HL-60 (cell line): ENCODE data around the gene LY6G5B.

Source experiments
- DNase-seq, 2 experiments: peaks; one replicate each; pipeline ENCODE4 v3.0.0-alpha.2; 2010 to 2020; ENCODE audit warnings: low read depth in 1 of 2, low spot score in 1 of 2
- H3K27ac ChIP-seq: fragments of 250-450 bp; sonication (Bioruptor Pico); replicated peaks from 2 replicates; pipeline ENCODE4 v1.5.1; 2020; ENCODE audit warnings: mild to moderate bottlenecking, moderate library complexity
- H3K27me3 ChIP-seq: fragments of 250-450 bp; sonication (Bioruptor Pico); 2 replicates; pipeline ENCODE4 v1.5.1; 2021; ENCODE audit warnings: mild to moderate bottlenecking, moderate library complexity; ENCODE audit not compliant: insufficient read depth, poor library complexity, severe bottlenecking
- H3K4me3 ChIP-seq: replicated peaks from 2 replicates; pipeline ENCODE4 v1.5.1; 2011; ENCODE audit warnings: mild to moderate bottlenecking, control low read depth, low read length; ENCODE audit not compliant: insufficient read depth
- GABPA ChIP-seq: IDR thresholded peaks from 2 replicates; pipeline ENCODE4 v1.6.1; 2012; ENCODE audit warnings: low read depth
- POLR2AphosphoS5 ChIP-seq: IDR thresholded peaks from 2 replicates; pipeline ENCODE4 v1.6.1; 2012; ENCODE audit warnings: low read depth
- SPI1 ChIP-seq: IDR thresholded peaks from 2 replicates; pipeline ENCODE4 v1.6.1; 2012; ENCODE audit warnings: low read depth, mild to moderate bottlenecking, borderline replicate concordance
- TF ChIP-seq, protein P1 (sequence below): IDR thresholded peaks from one replicate; pipeline ENCODE4 v1.5.1; 2011; ENCODE audit warnings: low read length, control low read depth, inconsistent platforms; ENCODE audit not compliant: insufficient read depth
- TF ChIP-seq, protein P2 (sequence below): IDR thresholded peaks from 2 replicates; pipeline ENCODE4 v1.6.1; 2012; ENCODE audit warnings: low read depth; ENCODE audit not compliant: insufficient replicate concordance

LY6G5B gene

DNA sequence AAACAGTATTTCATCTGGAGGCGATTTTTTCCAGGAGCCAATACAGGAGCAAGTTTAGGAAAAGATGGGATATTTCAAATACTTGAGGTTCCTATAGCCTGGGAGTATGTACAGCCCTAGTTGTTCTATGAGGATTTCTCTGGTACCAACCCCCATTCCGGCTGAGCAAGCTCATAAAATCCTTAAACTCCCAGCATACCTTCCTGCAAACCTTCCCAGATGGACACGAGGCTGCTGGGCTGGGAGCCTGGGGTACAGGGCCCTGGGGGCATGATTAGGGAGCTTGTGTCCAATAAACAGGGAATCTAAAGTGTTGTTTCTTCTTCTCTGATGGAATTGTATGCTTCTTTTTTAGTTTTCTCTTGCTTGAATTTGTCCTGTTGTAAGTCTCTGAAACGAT lies 47.8 kb upstream of the LY6G5B start:
- DNase-seq, result no peak
- no peak for TF ChIP-seq SPI1
- no peak for TF ChIP-seq GABPA
- TF ChIP-seq POLR2AphosphoS5, result no peak
- TF ChIP-seq, protein P1, sequence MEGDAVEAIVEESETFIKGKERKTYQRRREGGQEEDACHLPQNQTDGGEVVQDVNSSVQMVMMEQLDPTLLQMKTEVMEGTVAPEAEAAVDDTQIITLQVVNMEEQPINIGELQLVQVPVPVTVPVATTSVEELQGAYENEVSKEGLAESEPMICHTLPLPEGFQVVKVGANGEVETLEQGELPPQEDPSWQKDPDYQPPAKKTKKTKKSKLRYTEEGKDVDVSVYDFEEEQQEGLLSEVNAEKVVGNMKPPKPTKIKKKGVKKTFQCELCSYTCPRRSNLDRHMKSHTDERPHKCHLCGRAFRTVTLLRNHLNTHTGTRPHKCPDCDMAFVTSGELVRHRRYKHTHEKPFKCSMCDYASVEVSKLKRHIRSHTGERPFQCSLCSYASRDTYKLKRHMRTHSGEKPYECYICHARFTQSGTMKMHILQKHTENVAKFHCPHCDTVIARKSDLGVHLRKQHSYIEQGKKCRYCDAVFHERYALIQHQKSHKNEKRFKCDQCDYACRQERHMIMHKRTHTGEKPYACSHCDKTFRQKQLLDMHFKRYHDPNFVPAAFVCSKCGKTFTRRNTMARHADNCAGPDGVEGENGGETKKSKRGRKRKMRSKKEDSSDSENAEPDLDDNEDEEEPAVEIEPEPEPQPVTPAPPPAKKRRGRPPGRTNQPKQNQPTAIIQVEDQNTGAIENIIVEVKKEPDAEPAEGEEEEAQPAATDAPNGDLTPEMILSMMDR, result no peak
- peak overlapping the region; percentile 97 for H3K27ac ChIP-seq

DNA sequence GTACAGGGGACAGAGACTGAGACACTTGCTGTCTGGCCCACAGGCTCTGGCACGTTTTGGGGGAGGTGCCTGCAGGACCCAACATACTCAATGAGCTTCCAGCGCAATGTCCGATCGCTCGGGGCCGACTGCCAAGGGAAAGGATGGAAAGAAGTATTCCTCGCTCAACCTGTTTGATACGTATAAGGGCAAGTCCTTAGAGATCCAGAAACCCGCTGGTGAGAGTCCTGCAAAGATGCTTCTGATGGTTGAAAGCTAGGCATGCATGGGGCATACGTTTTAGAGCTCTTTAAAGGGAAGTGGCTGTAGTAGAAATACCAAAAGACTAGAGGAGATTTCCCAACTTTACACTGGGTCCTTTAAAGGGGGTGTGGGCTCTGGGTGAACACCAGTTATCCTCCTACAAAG lies 47.1 kb upstream of the LY6G5B start:
- peak overlapping the region; percentile 97; the same call in 1 of the 2 replicates for H3K27ac ChIP-seq
- H3K4me3 ChIP-seq, result peak overlapping the region; percentile 83
- H3K27me3 ChIP-seq, result no peaks in the 10 kb centered on the region
- TF ChIP-seq, protein P1, result no peak
- TF ChIP-seq GABPA (no peak), SPI1 (peak; percentile 88)
- TF ChIP-seq, protein P2, sequence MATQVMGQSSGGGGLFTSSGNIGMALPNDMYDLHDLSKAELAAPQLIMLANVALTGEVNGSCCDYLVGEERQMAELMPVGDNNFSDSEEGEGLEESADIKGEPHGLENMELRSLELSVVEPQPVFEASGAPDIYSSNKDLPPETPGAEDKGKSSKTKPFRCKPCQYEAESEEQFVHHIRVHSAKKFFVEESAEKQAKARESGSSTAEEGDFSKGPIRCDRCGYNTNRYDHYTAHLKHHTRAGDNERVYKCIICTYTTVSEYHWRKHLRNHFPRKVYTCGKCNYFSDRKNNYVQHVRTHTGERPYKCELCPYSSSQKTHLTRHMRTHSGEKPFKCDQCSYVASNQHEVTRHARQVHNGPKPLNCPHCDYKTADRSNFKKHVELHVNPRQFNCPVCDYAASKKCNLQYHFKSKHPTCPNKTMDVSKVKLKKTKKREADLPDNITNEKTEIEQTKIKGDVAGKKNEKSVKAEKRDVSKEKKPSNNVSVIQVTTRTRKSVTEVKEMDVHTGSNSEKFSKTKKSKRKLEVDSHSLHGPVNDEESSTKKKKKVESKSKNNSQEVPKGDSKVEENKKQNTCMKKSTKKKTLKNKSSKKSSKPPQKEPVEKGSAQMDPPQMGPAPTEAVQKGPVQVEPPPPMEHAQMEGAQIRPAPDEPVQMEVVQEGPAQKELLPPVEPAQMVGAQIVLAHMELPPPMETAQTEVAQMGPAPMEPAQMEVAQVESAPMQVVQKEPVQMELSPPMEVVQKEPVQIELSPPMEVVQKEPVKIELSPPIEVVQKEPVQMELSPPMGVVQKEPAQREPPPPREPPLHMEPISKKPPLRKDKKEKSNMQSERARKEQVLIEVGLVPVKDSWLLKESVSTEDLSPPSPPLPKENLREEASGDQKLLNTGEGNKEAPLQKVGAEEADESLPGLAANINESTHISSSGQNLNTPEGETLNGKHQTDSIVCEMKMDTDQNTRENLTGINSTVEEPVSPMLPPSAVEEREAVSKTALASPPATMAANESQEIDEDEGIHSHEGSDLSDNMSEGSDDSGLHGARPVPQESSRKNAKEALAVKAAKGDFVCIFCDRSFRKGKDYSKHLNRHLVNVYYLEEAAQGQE, result no peak
- DNase-seq, result peak in 1 of 2 experiments; percentile 62

More for the DNA sequence above, 47.8 kb upstream of the LY6G5B start:
- H3K27me3 ChIP-seq, result no peaks in the 10 kb centered on the region
- peak overlapping the region; percentile 83 for H3K4me3 ChIP-seq

DNA sequence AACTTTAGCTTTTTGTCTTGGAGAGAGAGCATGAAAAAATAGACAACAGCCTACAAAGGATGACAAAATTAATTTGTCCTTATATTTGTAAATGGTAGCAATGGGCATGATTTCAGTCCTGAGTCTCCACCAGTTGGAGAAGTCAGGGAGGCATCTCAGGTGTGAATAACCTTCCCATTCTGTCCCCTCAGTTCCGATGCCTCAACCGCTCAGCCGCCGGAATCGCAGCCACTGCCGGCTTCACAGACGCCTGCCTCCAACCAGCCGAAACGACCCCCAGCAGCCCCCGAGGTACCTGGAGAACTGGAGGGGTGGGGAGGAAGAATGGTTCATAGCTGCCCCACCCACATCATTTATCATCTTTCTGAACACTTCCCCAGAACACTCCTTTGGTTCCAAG lies 45.7 kb upstream of the LY6G5B start:
- Histone ChIP-seq H3K27ac (no peak overlapping the region), H3K27me3 (no peaks in the 10 kb centered on the region), H3K4me3 (no peak overlapping the region)
- TF ChIP-seq POLR2AphosphoS5 (no peak), SPI1 (no peak), GABPA (no peak)
- TF ChIP-seq, protein P1, result no peak
- TF ChIP-seq, protein P2, result no peak
- DNase-seq, result no peak

DNA sequence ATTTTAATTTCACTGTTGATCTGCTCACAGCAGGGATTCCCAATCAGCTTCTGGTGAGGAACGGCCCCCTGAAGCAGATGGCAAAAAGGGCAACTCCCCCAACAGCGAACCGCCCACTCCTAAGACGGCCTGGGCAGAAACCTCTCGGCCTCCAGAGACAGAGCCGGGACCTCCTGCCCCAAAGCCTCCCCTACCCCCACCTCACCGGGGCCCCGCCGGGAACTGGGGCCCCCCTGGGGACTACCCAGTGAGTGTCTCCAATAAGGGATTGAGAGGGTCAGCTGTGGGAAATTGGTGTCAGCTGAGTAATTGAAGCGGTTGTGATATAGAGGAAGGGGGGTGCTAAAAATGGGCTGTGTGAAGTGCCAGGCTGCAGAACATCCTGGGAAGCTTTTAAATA lies 42.8 kb upstream of the LY6G5B start:
- no peak overlapping the region for H3K4me3 ChIP-seq
- H3K27ac ChIP-seq, result no peak overlapping the region
- no peaks in the 10 kb centered on the region for H3K27me3 ChIP-seq
- no peak for TF ChIP-seq SPI1
- DNase-seq, result no peak
